OCI-LY3 (cell line): ENCODE data around the gene MCRIP2.

ENCODE experiments used
- H2AFZ ChIP-seq: fragments of 200-600, 300-600 bp; shearing (Covaris generic); 2 replicates; pipeline ENCODE4 v1.6.0; 2014; ENCODE audit warnings: antibody characterized with exemption, low read depth, low read length
- H3K27ac ChIP-seq: fragments of 200-600, 300-600 bp; sonication (generic); 2 replicates; pipeline ENCODE4 v1.5.1; 2014; ENCODE audit warnings: mild to moderate bottlenecking, low read length, moderate library complexity, mixed read lengths
- H3K27me3 ChIP-seq: fragments of 200-600, 300-600 bp; sonication (generic); 2 replicates; pipeline ENCODE4 v1.6.1; 2014; ENCODE audit warnings: low read depth, low read length, mixed read lengths
- H3K36me3 ChIP-seq: fragments of 200-600, 300-600 bp; sonication (generic); replicated peaks from 2 replicates; pipeline ENCODE3; 2014; ENCODE audit warnings: low read depth, low read length, mixed read lengths
- H3K4me1 ChIP-seq: fragments of 300-600, 200-600 bp; sonication (generic); 2 replicates; pipeline ENCODE4 v1.6.1; 2014; ENCODE audit warnings: low read length, mixed read lengths
- H3K4me2 ChIP-seq: fragments of 200-600, 300-600 bp; sonication (generic); 2 replicates; pipeline ENCODE4 v1.6.1; 2014; ENCODE audit warnings: low read length, mixed read lengths
- H3K4me3 ChIP-seq: fragments of 300-600, 200-600 bp; sonication (generic); 2 replicates; pipeline ENCODE4 v1.5.1; 2014; ENCODE audit warnings: antibody characterized with exemption, mild to moderate bottlenecking, low read length, moderate library complexity
- H3K79me2 ChIP-seq: fragments of 300-600, 200-600 bp; shearing (Covaris generic); 2 replicates; pipeline ENCODE4 v1.6.1; 2014; ENCODE audit warnings: mild to moderate bottlenecking, low read length, mixed read lengths
- H3K9ac ChIP-seq: fragments of 300-600, 200-600 bp; shearing (Covaris generic); 2 replicates; pipeline ENCODE4 v1.6.0; 2014; ENCODE audit warnings: mild to moderate bottlenecking, low read length, moderate library complexity
- H3K9me3 ChIP-seq: fragments of 200-600, 300-600 bp; shearing (Covaris generic); 2 replicates; pipeline ENCODE4 v1.6.1; 2014; ENCODE audit warnings: low read length, mixed read lengths; ENCODE audit not compliant: insufficient read depth
- H4K20me1 ChIP-seq: fragments of 200-600, 300-600 bp; sonication (generic); 2 replicates; pipeline ENCODE4 v1.6.1; 2016; ENCODE audit warnings: low read length, mixed read lengths; ENCODE audit not compliant: insufficient read depth
- CTCF ChIP-seq: fragments of 200-600, 300-600 bp; sonication (generic); IDR thresholded peaks from 2 replicates; pipeline ENCODE4 v1.5.1; 2014; ENCODE audit warnings: antibody characterized with exemption, low read length, low read depth
- EZH2phosphoT487 ChIP-seq: fragments of 200-600 bp; shearing (Covaris generic); IDR thresholded peaks from 2 replicates; pipeline ENCODE4 v1.6.1; 2018; ENCODE audit warnings: antibody characterized with exemption, mixed run types, low read depth

MCRIP2 gene

GRCh38 chr16:684071-684794 is 42.6 kb downstream of the MCRIP2 start, which contains the start of gene JMJD8:
TSS of gene JMJD8 (minus strand) at chr16:684334. CDS start at chr16:684319, 15 bp downstream.
- H2AFZ ChIP-seq: no peak within 1 kb of the TSS

GRCh38 chr16:684961-685696 is 43.5 kb downstream of the MCRIP2 start:
- Histone ChIP-seq H3K4me1 (peaks cover 25% of the 10 kb centered on the region), H3K4me2 (no peak overlapping the region), H3K9ac (no peak overlapping the region), H3K36me3 (peaks cover 24% of the 10 kb centered on the region), H3K79me2 (peaks cover 51% of the 10 kb centered on the region), H4K20me1 (0 out of 2 replicates have a peak, but pooled peaks cover 4% of the 10 kb centered on the region), H3K27me3 (no peaks in the 10 kb centered on the region), H3K4me3 (no peak overlapping the region), H3K9me3 (no peaks in the 10 kb centered on the region), H3K27ac (no peak overlapping the region), H2AFZ (no peak overlapping the region)
- TF ChIP-seq CTCF: no peak

More at GRCh38 chr16:684071-684794, 42.6 kb downstream of the MCRIP2 start, which contains the start of gene JMJD8:
- Histone ChIP-seq H3K4me1 (peaks cover 20% of the 10 kb centered on the region), H3K79me2 (peaks cover 44% of the 10 kb centered on the region), H3K36me3 (peaks cover 24% of the 10 kb centered on the region), H4K20me1 (0 out of 2 replicates have a peak, but pooled peaks cover 4% of the 10 kb centered on the region), H3K27me3 (no peaks in the 10 kb centered on the region), H3K4me3 (peak within 1 kb of the TSS; percentile 84), H3K27ac (peak within 1 kb of the TSS; percentile 35), H3K9ac (peak within 1 kb of the TSS; percentile 59), H3K4me2 (peak within 1 kb of the TSS; percentile 89), H3K9me3 (no peaks in the 10 kb centered on the region)
- TF ChIP-seq CTCF (no peak), EZH2phosphoT487 (no peak)

GRCh38 chr16:685967-686366 is 44.3 kb downstream of the MCRIP2 start:
- Histone ChIP-seq H3K9me3 (no peaks in the 10 kb centered on the region), H3K9ac (no peak overlapping the region), H3K79me2 (peaks cover 45% of the 10 kb centered on the region), H3K4me1 (peaks cover 24% of the 10 kb centered on the region), H3K4me2 (no peak overlapping the region), H2AFZ (no peak overlapping the region), H4K20me1 (0 out of 2 replicates have a peak, but pooled peaks cover 4% of the 10 kb centered on the region), H3K4me3 (no peak overlapping the region), H3K27ac (no peak overlapping the region), H3K36me3 (peaks cover 24% of the 10 kb centered on the region), H3K27me3 (no peaks in the 10 kb centered on the region)
- TF ChIP-seq EZH2phosphoT487 (no peak), CTCF (peak; percentile 29)
